Measurements from ENCODE around the gene HAO2.

DNA sequence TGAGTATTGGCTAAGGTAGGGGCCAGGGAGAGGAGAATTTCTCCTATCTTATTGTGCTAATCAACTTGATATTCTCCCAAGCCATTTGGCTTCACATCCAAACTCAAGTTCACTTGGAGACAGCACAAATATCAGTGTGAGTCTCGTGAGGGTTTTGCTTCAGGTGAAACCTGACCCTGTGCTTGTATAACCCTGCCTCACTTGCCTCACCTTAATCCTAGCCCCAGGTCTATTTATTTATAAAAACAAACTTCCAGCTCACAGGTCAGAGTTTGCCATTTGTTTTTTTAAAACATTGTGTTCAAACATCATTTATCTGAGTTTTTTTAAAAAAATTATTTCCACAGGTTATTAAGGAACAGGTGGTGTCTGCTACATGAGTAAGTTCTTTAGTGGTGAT lies 19.9 kb downstream of the HAO2 start:
- TF ChIP-seq ZNF274 (IDR thresholded peaks at IDR 0.05; ENCODE audit: low read depth, low read length): no peak
- no peak for TF ChIP-seq YY1 (IDR thresholded peaks at IDR 0.05; ENCODE audit: insufficient read depth, insufficient read length)
